Thyroid gland (tissue), 4 donors: Measurements from ENCODE around the gene PLEKHF1. TPM values are rescaled to one million over a fixed set of nuclear protein-coding genes. Genes with fewer than 3 reads are reported as not detected.

Experiments
- DNase-seq, 2 donors: peaks; one replicate each; pipeline ENCODE4 v3.0.0-alpha.2; 2019
- H3K27ac ChIP-seq, 3 donors: fragments of 200-600 bp; sonication (generic); 1 replicate in 2 of 3; 2 replicates in 1 of 3; pipeline ENCODE4 v1.5.1; 2016 to 2019; ENCODE audit warnings: mild to moderate bottlenecking in 1 of 3, moderate library complexity in 1 of 3
- H3K27me3 ChIP-seq: fragments of 200-600 bp; sonication (generic); one replicate; pipeline ENCODE4 v1.5.1; 2019
- H3K36me3 ChIP-seq, 2 donors: fragments of 200-600 bp; sonication (generic); one replicate each; pipeline ENCODE4 v1.5.1; 2016 to 2019
- H3K4me1 ChIP-seq, 2 donors: fragments of 200-600 bp; sonication (generic); one replicate each; pipeline ENCODE4 v1.5.1; 2017 to 2019
- H3K4me3 ChIP-seq, 3 donors: fragments of 200-600 bp; sonication (generic); replicated peaks in 1 of 3; 1 replicate in 2 of 3; 2 replicates in 1 of 3; pipeline ENCODE4 v1.5.1; 2016; ENCODE audit warnings: mild to moderate bottlenecking in 1 of 3
- H3K9me3 ChIP-seq: fragments of 200-600 bp; sonication (generic); one replicate; pipeline ENCODE4 v1.5.1; 2017
- POLR2A ChIP-seq, 2 donors: fragments of 450-650 bp; IDR thresholded peaks; one replicate each; pipeline ENCODE4 v1.6.1; 2017; ENCODE audit warnings: antibody characterized with exemption in 2 of 2, mild to moderate bottlenecking in 2 of 2, moderate library complexity in 1 of 2
- WGBS, 2 donors: methylation state at CpG; one replicate each; pipeline ENCODE4 v1.1.5; 2017; 5-methylcytosine and 5-hydroxymethylcytosine counted together
- intact Hi-C: fragments of 100-400 bp; cut with DNase I; formaldehyde crosslinking; loops from one replicate; pipeline ENCODE4 v1.15.1; 2023
- total RNA-seq, 4 donors: library from RNA; depleted of rRNA; stranded (reverse); fragments of >200 nt; gene quantifications; one replicate each; pipeline ENCODE4 v1.2.3, GENCODE V29; 2016
- TF ChIP-seq, protein P1 (sequence below), 6 experiments: fragments of 200-600 bp in 3 of 6; fragments of 450-650 bp in 3 of 6; sonication (generic) in 3 of 6; IDR thresholded peaks; one replicate each; pipeline ENCODE4 v1.5.1; 2016 to 2019; ENCODE audit warnings: antibody characterized with exemption in 6 of 6, mild to moderate bottlenecking in 2 of 6, inconsistent platforms in 1 of 6, moderate library complexity in 1 of 6

PLEKHF1 gene
- total RNA-seq, 4 donors from 2014 or later = 12.1 to 20.3 (median 16.5) TPM

DNA sequence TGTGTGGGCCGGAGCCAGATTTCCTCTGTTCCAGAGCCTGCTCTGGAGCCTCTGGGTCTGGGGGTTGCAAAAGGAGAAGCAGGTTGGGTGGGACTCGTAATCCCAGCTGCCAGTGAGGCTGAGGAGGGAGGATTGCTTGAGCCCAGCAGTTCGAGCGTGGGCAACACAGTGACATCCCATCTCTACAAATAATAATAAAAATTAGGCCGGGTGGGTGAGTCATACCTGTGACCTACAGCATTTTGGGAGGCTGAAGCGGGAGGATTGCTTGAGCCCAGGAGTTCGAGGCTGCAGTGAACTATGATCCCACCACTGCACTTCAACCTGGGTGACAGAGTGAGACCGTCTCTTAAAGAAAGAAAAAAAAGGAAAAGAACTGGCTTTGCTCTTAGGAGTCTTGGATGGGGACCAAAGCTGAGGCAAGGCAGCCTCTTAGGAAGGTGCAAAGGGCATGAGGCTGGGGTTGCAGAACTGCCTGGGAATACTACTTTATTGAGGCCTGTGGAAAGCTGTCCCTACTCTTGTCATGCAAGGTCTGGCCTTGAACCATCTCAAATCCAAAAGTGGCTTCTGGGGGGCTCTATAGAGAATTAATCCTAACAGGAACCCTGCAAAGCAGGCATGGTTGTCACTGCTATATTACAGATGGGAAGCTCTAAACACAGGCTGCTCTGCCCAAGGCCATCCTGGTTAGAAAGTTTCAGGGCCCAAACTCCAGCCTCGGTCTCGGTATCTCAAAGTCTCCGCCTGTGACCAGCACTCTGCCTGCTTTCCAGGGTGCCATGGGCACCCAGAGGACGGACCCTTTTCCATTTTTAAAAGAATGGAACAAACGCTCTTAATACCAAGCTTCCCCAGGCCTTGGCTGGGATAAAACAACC, 50.7 kb downstream of the PLEKHF1 start:
- peak overlapping the region; percentile 80 to 89 (median 84) for H3K4me3 ChIP-seq
- H3K27ac ChIP-seq = peak overlapping the region; percentile 84 to 91 (median 85)
- H3K9me3 ChIP-seq = no peaks in the 10 kb centered on the region
- intact Hi-C loops = loop anchor here (10.0 kb wide), 1 partner anchor 51 kb away; the partner anchor contains the start of gene PLEKHF1
- H3K36me3 ChIP-seq = no peaks in the 10 kb centered on the region
- no peak for DNase-seq
- H3K4me1 ChIP-seq = peaks cover 17 to 22% of the 10 kb centered on the region in 2 donors
- WGBS, 2 donors = 35 to 40% methylated on average over 13 of the region's 13 CpGs
- H3K27me3 ChIP-seq = no peaks in the 10 kb centered on the region
- TF ChIP-seq POLR2A (IDR thresholded peaks at IDR 0.05) = no peak
- TF ChIP-seq, protein P1, sequence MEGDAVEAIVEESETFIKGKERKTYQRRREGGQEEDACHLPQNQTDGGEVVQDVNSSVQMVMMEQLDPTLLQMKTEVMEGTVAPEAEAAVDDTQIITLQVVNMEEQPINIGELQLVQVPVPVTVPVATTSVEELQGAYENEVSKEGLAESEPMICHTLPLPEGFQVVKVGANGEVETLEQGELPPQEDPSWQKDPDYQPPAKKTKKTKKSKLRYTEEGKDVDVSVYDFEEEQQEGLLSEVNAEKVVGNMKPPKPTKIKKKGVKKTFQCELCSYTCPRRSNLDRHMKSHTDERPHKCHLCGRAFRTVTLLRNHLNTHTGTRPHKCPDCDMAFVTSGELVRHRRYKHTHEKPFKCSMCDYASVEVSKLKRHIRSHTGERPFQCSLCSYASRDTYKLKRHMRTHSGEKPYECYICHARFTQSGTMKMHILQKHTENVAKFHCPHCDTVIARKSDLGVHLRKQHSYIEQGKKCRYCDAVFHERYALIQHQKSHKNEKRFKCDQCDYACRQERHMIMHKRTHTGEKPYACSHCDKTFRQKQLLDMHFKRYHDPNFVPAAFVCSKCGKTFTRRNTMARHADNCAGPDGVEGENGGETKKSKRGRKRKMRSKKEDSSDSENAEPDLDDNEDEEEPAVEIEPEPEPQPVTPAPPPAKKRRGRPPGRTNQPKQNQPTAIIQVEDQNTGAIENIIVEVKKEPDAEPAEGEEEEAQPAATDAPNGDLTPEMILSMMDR (IDR thresholded peaks at IDR 0.05) = no peak

DNA sequence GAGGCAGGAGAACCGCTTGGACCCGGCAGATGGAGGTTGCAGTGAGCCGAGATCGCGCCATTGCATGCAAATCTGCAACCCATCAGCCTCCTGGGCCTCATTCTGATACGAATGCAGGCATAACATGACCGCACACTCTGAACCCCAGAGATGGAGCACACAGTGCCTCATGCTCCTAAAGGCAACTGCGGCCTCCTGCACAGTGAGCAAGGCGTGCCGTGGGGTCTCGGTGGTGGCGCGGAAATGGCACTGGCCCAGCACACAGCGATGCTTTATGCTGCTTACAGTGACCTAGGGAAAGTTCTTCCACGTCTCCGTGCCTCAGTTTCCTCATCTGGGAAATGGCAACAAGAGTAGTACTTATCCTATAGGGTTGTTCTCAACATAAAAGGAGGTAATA, 51.8 kb downstream of the PLEKHF1 start:
- intact Hi-C loops = loop anchor here (10.0 kb wide), 1 partner anchor 52 kb away; the partner anchor contains the start of gene PLEKHF1
- Histone ChIP-seq H3K27me3 (no peaks in the 10 kb centered on the region), H3K9me3 (no peaks in the 10 kb centered on the region), H3K4me1 (peaks cover 17 to 22% of the 10 kb centered on the region in 2 donors), H3K4me3 (no peak overlapping the region), H3K36me3 (no peaks in the 10 kb centered on the region), H3K27ac (no peak overlapping the region)
- no peak for DNase-seq
- WGBS, 2 donors = 86 to 91% methylated on average over 14 to 15 of the region's 16 CpGs
- TF ChIP-seq, protein P1 (IDR thresholded peaks at IDR 0.05) = no peak
- no peak for TF ChIP-seq POLR2A (IDR thresholded peaks at IDR 0.05)

DNA sequence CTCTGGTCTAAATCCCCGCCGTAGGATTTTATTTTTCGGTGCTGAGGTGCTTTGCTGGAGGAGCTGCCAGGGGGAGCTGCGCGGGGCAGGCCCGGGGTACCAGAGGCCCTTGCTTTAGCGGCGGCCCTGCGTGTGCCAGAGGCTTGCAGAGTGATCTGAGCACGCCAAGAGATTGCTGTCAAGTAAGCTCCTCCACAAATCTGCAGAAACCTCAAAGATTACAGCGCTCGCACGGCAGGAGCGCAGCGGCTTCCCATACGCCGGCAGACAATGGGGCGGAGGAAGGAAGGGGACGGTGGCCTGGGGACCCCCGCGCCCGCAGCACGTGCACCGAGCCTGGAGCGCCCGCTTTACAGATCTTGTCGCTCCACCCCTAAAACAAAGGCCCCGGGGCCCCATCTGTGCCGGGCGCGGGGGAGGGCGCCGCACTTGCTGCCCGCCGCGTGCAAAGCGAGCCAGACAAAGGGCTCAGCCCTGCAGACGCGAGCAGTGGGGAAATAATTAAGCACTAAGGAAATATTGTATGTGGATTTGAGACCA, 58.9 kb downstream of the PLEKHF1 start:
- 3 to 4% methylated on average over 20 to 38 of the region's 39 CpGs for WGBS, 2 donors
- intact Hi-C loops = no loop called here
- peaks cover 7% of the 10 kb centered on the region for H3K27me3 ChIP-seq

DNA sequence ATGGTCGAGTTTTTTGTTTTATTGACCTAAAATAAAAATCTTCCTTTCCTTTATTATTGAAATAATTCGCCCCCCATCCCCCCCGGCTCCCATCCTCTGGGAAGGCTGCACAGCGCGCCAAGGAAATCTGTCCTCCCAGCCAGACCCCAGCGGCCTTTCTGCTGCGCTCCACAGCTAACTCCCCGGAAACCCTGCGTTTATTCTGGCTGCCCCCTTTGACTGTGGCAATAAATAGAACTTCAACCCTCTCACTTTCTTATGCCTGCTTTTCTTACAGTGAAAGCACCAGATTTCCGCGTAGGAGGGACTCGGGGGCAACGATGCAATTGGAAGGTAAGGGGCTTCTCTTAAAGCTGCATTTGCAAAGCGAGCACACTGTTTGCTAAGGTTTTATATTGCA, 59.5 kb downstream of the PLEKHF1 start:
- peaks cover 7% of the 10 kb centered on the region for H3K27me3 ChIP-seq
- no peak overlapping the region for H3K27ac ChIP-seq
- peaks cover 7 to 8% of the 10 kb centered on the region in 2 donors for H3K4me1 ChIP-seq
- no peak for DNase-seq
- TF ChIP-seq POLR2A (IDR thresholded peaks at IDR 0.05) = no peak
- TF ChIP-seq, protein P1 (IDR thresholded peaks at IDR 0.05) = no peak
- intact Hi-C loops = no loop called here
- 50 to 57% methylated on average over 14 of the region's 14 CpGs for WGBS, 2 donors
- H3K9me3 ChIP-seq = no peaks in the 10 kb centered on the region
- H3K4me3 ChIP-seq = no peak overlapping the region
- no peaks in the 10 kb centered on the region for H3K36me3 ChIP-seq

More for the DNA sequence above, 58.9 kb downstream of the PLEKHF1 start:
- Histone ChIP-seq H3K4me1 (peaks cover 7 to 8% of the 10 kb centered on the region in 2 donors), H3K9me3 (no peaks in the 10 kb centered on the region), H3K27ac (no peak overlapping the region), H3K4me3 (no peak overlapping the region), H3K36me3 (no peaks in the 10 kb centered on the region)
- TF ChIP-seq, protein P1 (IDR thresholded peaks at IDR 0.05) = no peak
- no peak for TF ChIP-seq POLR2A (IDR thresholded peaks at IDR 0.05)
- DNase-seq = no peak

Other genes with a start within 250 kb of the PLEKHF1 start
- not detected for gene VSTM2B, start 139.5 kb upstream of the PLEKHF1 start, total RNA-seq
- 10 to 100 TPM; 53.4 to 91.4 (median 87.8) TPM for gene POP4, start 59.2 kb upstream of the PLEKHF1 start, total RNA-seq
- gene C19orf12, start 49.8 kb downstream of the PLEKHF1 start, total RNA-seq = 10 to 100 TPM; 24.4 to 34.0 (median 31.9) TPM
- 1 to 10 TPM; 1.2 to 5.3 (median 3.0) TPM for gene CCNE1, start 146.5 kb downstream of the PLEKHF1 start, total RNA-seq